ENCODE data around the gene SMIM13.

The SMIM13 gene

GRCh38 chr6:11144393-11144851 lies 50.8 kb downstream of the SMIM13 start:
- in situ Hi-C loops (cut with HindIII; ENCODE audit: low sequenced_read_pairs) = no loop called here
- DNase-seq (ENCODE audit: low read depth, low spot score) = peak; percentile 79
- no peak overlapping the region for H3K4me3 ChIP-seq (ENCODE audit: low read depth, low read length)
- TF ChIP-seq CTCF (IDR thresholded peaks at IDR 0.05; ENCODE audit: low read depth, low read length) = peak; percentile 94

- no peak for TF ChIP-seq CTCF (IDR thresholded peaks at IDR 0.05; ENCODE audit: low read depth, low read length)
- in situ Hi-C loops (cut with HindIII; ENCODE audit: low sequenced_read_pairs) = no loop called here
Observed at GRCh38 chr6:11146117-11146826, 52.6 kb downstream of the SMIM13 start.

GRCh38 chr6:11149551-11149950 lies 55.9 kb downstream of the SMIM13 start:
- no peak for TF ChIP-seq CTCF (IDR thresholded peaks at IDR 0.05; ENCODE audit: low read depth, low read length)
- no peak for DNase-seq (ENCODE audit: low read depth, low spot score)
- in situ Hi-C loops (cut with HindIII; ENCODE audit: low sequenced_read_pairs) = no loop called here

More at GRCh38 chr6:11146117-11146826, 52.6 kb downstream of the SMIM13 start:
- no peak for DNase-seq (ENCODE audit: low read depth, low spot score)
- no peak overlapping the region for H3K4me3 ChIP-seq (ENCODE audit: low read depth, low read length)

GRCh38 chr6:11151488-11151887 lies 57.9 kb downstream of the SMIM13 start:
- TF ChIP-seq CTCF (IDR thresholded peaks at IDR 0.05; ENCODE audit: low read depth, low read length) = no peak
- no peak for DNase-seq (ENCODE audit: low read depth, low spot score)
- in situ Hi-C loops (cut with HindIII; ENCODE audit: low sequenced_read_pairs) = no loop called here
- H3K4me3 ChIP-seq (ENCODE audit: low read depth, low read length) = no peak overlapping the region

More at GRCh38 chr6:11149551-11149950, 55.9 kb downstream of the SMIM13 start:
- no peak overlapping the region for H3K4me3 ChIP-seq (ENCODE audit: low read depth, low read length)

- H3K4me3 ChIP-seq (ENCODE audit: low read depth, low read length) = no peak overlapping the region
- no peak for DNase-seq (ENCODE audit: low read depth, low spot score)
- TF ChIP-seq CTCF (IDR thresholded peaks at IDR 0.05; ENCODE audit: low read depth, low read length) = no peak
- in situ Hi-C loops (cut with HindIII; ENCODE audit: low sequenced_read_pairs) = no loop called here
Observed at GRCh38 chr6:11152581-11152980, 58.9 kb downstream of the SMIM13 start.

GRCh38 chr6:11153447-11153846 lies 59.8 kb downstream of the SMIM13 start:
- in situ Hi-C loops (cut with HindIII; ENCODE audit: low sequenced_read_pairs) = no loop called here
- TF ChIP-seq CTCF (IDR thresholded peaks at IDR 0.05; ENCODE audit: low read depth, low read length) = no peak
- H3K4me3 ChIP-seq (ENCODE audit: low read depth, low read length) = no peak overlapping the region
- no peak for DNase-seq (ENCODE audit: low read depth, low spot score)

Data from astrocyte of the spinal cord (primary cell).